Measurements from ENCODE around the gene RUNX2. TPM values are rescaled to one million over a fixed set of nuclear protein-coding genes. Genes with fewer than 3 reads are reported as not detected.

The RUNX2 gene
- polyA plus RNA-seq, 1 of the 3 experiments (the other 2 are of a cell fraction): 4.4 TPM

- no peak for TF ChIP-seq ZBTB33 (IDR thresholded peaks at IDR 0.05; ENCODE audit: borderline replicate concordance, low read depth)
These were observed 25.5 kb downstream of the RUNX2 start (continued) for GRCh38 chr6:45353654-45354053.

DNA sequence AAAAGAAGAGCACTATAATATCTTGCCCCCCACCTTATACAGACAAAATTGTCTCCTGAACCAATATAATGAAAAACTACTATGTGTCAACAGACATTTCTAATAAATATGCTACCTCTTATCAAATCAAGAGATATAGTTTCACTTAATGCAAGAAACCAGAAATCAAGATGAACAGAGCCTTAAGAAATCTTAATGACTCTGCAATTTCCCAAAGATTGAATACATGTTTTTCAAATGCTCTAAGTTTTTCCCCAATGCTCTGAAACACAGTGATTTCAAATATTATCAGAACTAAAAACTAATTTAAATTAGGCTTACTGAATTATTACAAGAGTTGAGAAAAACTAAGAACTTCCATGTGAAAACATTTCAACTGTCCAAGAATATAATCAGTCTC lies 36.3 kb downstream of the RUNX2 start:
- ChIA-PET CTCF (no interaction called here), POLR2A (no interaction called here)
- no peaks in the 10 kb centered on the region; a peak in 1 of 4 replicates for H3K4me1 ChIP-seq (ENCODE audit: control insufficient read depth in 1 of 2, insufficient read depth in 2 of 2, low read depth in 1 of 2, low read length in 1 of 2)
- H2AFZ ChIP-seq (ENCODE audit: low read depth): no peak overlapping the region; the same call in 1 of the 2 replicates
- no peak overlapping the region for H3K4me2 ChIP-seq
- H3K79me2 ChIP-seq (ENCODE audit: insufficient read depth): no peaks in the 10 kb centered on the region
- H3K4me3 ChIP-seq (ENCODE audit: low read depth in 2 of 2, low read length in 1 of 2): no peak overlapping the region
- no peak overlapping the region for H3K9ac ChIP-seq
- no peaks in the 10 kb centered on the region for H3K9me2 ChIP-seq
- no peaks in the 10 kb centered on the region for H3K36me3 ChIP-seq (replicated peaks in 1 of 2; ENCODE audit: control insufficient read depth in 1 of 2, insufficient read depth in 2 of 2, low read length in 1 of 2)
- DNase-seq: no peak
- H4K20me1 ChIP-seq (ENCODE audit: insufficient read depth): no peaks in the 10 kb centered on the region
- H3K9me3 ChIP-seq: no peaks in the 10 kb centered on the region
- no peak for TF ChIP-seq SMC3 (IDR thresholded peaks at IDR 0.05; ENCODE audit: low read depth, low read length)
- no peak for TF ChIP-seq TAF1 (IDR thresholded peaks at IDR 0.05; ENCODE audit: borderline replicate concordance, low read depth, low read length)
- no peak for TF ChIP-seq RAD21 (IDR thresholded peaks at IDR 0.05; ENCODE audit: low read length)
- no peak for TF ChIP-seq FOXJ3 (CRISPR knock-in tag; IDR thresholded peaks at IDR 0.05)
- TF ChIP-seq GABPA (IDR thresholded peaks at IDR 0.05; ENCODE audit: low read depth): no peak
- no peak for TF ChIP-seq YY1 (IDR thresholded peaks at IDR 0.05; ENCODE audit: low read depth)
- TF ChIP-seq IRF3 (IDR thresholded peaks at IDR 0.05; ENCODE audit: low read depth, low read length): no peak
- no peak for TF ChIP-seq FOXM1 (IDR thresholded peaks at IDR 0.05; ENCODE audit: low read depth)
- peaks cover 3% of the 10 kb centered on the region for H3F3A ChIP-seq (replicated peaks; ENCODE audit: insufficient read depth)
- H3K27ac ChIP-seq (ENCODE audit: low read depth in 2 of 2, low read length in 1 of 2): no peak overlapping the region
- no peaks in the 10 kb centered on the region for H3K27me3 ChIP-seq (ENCODE audit: insufficient read depth)

- CTCF ChIA-PET: no interaction called here
- Histone ChIP-seq H3K9me3 (no peaks in the 10 kb centered on the region), H3K9me2 (no peaks in the 10 kb centered on the region), H3K79me2 (ENCODE audit: insufficient read depth) (no peaks in the 10 kb centered on the region), H3K9ac (no peak overlapping the region), H3K4me3 (ENCODE audit: low read depth in 2 of 2, low read length in 1 of 2) (no peak overlapping the region), H3F3A (replicated peaks; ENCODE audit: insufficient read depth) (peaks cover 3% of the 10 kb centered on the region), H2AFZ (ENCODE audit: low read depth) (no peak overlapping the region), H4K20me1 (ENCODE audit: insufficient read depth) (no peaks in the 10 kb centered on the region), H3K4me1 (ENCODE audit: control insufficient read depth in 1 of 2, insufficient read depth in 2 of 2, low read depth in 1 of 2, low read length in 1 of 2) (no peaks in the 10 kb centered on the region; a peak in 1 of 4 replicates), H3K4me2 (no peak overlapping the region), H3K27me3 (ENCODE audit: insufficient read depth) (no peaks in the 10 kb centered on the region), H3K36me3 (replicated peaks in 1 of 2; ENCODE audit: control insufficient read depth in 1 of 2, insufficient read depth in 2 of 2, low read length in 1 of 2) (no peaks in the 10 kb centered on the region), H3K27ac (ENCODE audit: low read depth in 2 of 2, low read length in 1 of 2) (no peak overlapping the region)
- WGBS (ENCODE audit: low lambda C conversion rate): 97% methylated on average over 1 of the region's 1 CpG
- DNase-seq: no peak
- TF ChIP-seq IRF3 (IDR thresholded peaks at IDR 0.05; ENCODE audit: low read depth, low read length) (no peak), TCF12 (IDR thresholded peaks at IDR 0.05) (no peak), FOXM1 (IDR thresholded peaks at IDR 0.05; ENCODE audit: low read depth) (no peak), TAF1 (IDR thresholded peaks at IDR 0.05; ENCODE audit: borderline replicate concordance, low read depth, low read length) (no peak), POLR2AphosphoS5 (IDR thresholded peaks at IDR 0.05; ENCODE audit: low read depth, low read length) (no peak), RAD21 (IDR thresholded peaks at IDR 0.05; ENCODE audit: low read length) (no peak), YY1 (IDR thresholded peaks at IDR 0.05; ENCODE audit: low read depth) (no peak), JUND (IDR thresholded peaks at IDR 0.05) (no peak), SIN3A (IDR thresholded peaks at IDR 0.05; ENCODE audit: borderline replicate concordance, low read depth, low read length) (no peak), NFIC (IDR thresholded peaks at IDR 0.05; ENCODE audit: borderline replicate concordance) (no peak), RXRA (IDR thresholded peaks at IDR 0.05; ENCODE audit: borderline replicate concordance, low read depth) (no peak), TEAD4 (IDR thresholded peaks at IDR 0.05; ENCODE audit: borderline replicate concordance, insufficient read depth) (no peak), USF1 (IDR thresholded peaks at IDR 0.05; ENCODE audit: borderline replicate concordance, low read depth) (no peak), NRF1 (IDR thresholded peaks at IDR 0.05; ENCODE audit: low read depth, low read length) (no peak), GABPA (IDR thresholded peaks at IDR 0.05; ENCODE audit: low read depth) (no peak)
- POLR2A ChIA-PET: no interaction called here
These were observed 36.9 kb downstream of the RUNX2 start for GRCh38 chr6:45365036-45365435.
